SH-SY5Y (cell line): ENCODE results near the gene SMIM14.

Experiments
- GATA2 ChIP-seq: IDR thresholded peaks from 2 replicates; pipeline ENCODE4 v1.6.1; 2011; ENCODE audit warnings: mild to moderate bottlenecking, low read depth, low read length
- GATA3 ChIP-seq: IDR thresholded peaks from 2 replicates; pipeline ENCODE4 v1.6.1; 2011; ENCODE audit warnings: low read depth, mild to moderate bottlenecking, low read length, moderate library complexity

DNA sequence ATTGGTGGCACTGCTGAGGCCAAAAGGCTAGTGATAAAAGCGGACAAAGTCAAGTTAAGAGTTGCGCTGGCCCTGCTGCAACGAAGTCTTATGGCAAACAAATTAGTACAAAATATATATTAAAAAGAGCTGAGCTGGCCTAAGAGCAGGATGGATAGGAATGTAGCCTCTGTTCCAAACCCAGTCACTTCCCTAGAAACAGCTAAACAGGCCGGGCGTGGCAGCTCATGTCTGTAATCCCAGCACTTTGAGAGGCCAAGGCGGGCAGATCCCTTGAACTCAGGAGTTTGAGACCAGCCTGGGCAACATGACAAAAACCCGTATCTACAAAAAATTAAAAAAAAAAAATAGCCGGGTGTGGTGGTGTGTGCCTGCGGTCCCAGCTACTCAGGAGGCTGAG, 79.0 kb downstream of the SMIM14 start:
- TF ChIP-seq GATA3: no peak
- TF ChIP-seq GATA2: no peak
